ENCODE results near the gene ZNF750.

The ZNF750 gene

GRCh38 chr17:82815790-82816305 lies 24.0 kb downstream of the ZNF750 start:
- no peaks in the 10 kb centered on the region for H3K4me1 ChIP-seq (ENCODE audit: insufficient read depth, poor library complexity, severe bottlenecking)
- no peaks in the 10 kb centered on the region for H3K27me3 ChIP-seq (ENCODE audit: insufficient read depth, poor library complexity, severe bottlenecking)
- no peak overlapping the region for H3K27ac ChIP-seq (ENCODE audit: poor library complexity, severe bottlenecking)
- H3K36me3 ChIP-seq (ENCODE audit: low read depth) = peaks cover 48% of the 10 kb centered on the region
- TF ChIP-seq CTCF (IDR thresholded peaks at IDR 0.05; ENCODE audit: poor library complexity, severe bottlenecking) = no peak
- peaks cover 5% of the 10 kb centered on the region for H3K9me3 ChIP-seq (ENCODE audit: severe bottlenecking)
- peak; percentile 17 for DNase-seq (ENCODE audit: low spot score)
- H3K4me3 ChIP-seq (ENCODE audit: severe bottlenecking) = no peak overlapping the region
- no peak for ATAC-seq (ENCODE audit: low read depth)

- DNase-seq (ENCODE audit: low spot score) = peak; percentile 44
- Histone ChIP-seq H3K27me3 (ENCODE audit: insufficient read depth, poor library complexity, severe bottlenecking) (no peaks in the 10 kb centered on the region), H3K9me3 (ENCODE audit: severe bottlenecking) (peaks cover 5% of the 10 kb centered on the region), H3K27ac (ENCODE audit: poor library complexity, severe bottlenecking) (no peak overlapping the region), H3K36me3 (ENCODE audit: low read depth) (peaks cover 51% of the 10 kb centered on the region), H3K4me3 (ENCODE audit: severe bottlenecking) (no peak overlapping the region), H3K4me1 (ENCODE audit: insufficient read depth, poor library complexity, severe bottlenecking) (no peaks in the 10 kb centered on the region)
- ATAC-seq (ENCODE audit: low read depth) = no peak
- TF ChIP-seq CTCF (IDR thresholded peaks at IDR 0.05; ENCODE audit: poor library complexity, severe bottlenecking) = no peak
Observed at GRCh38 chr17:82815354-82815753, 24.5 kb downstream of the ZNF750 start.

- ATAC-seq (ENCODE audit: low read depth) (no peak), DNase-seq (ENCODE audit: low spot score) (peak; percentile 51)
- no peaks in the 10 kb centered on the region for H3K4me1 ChIP-seq (ENCODE audit: insufficient read depth, poor library complexity, severe bottlenecking)
- H3K36me3 ChIP-seq (ENCODE audit: low read depth) = peaks cover 54% of the 10 kb centered on the region
- H3K4me3 ChIP-seq (ENCODE audit: severe bottlenecking) = no peak overlapping the region
- H3K9me3 ChIP-seq (ENCODE audit: severe bottlenecking) = peaks cover 3% of the 10 kb centered on the region
- no peaks in the 10 kb centered on the region for H3K27me3 ChIP-seq (ENCODE audit: insufficient read depth, poor library complexity, severe bottlenecking)
- no peak overlapping the region for H3K27ac ChIP-seq (ENCODE audit: poor library complexity, severe bottlenecking)
- no peak for TF ChIP-seq CTCF (IDR thresholded peaks at IDR 0.05; ENCODE audit: poor library complexity, severe bottlenecking)
Observed at GRCh38 chr17:82814834-82815233, 25.0 kb downstream of the ZNF750 start.

GRCh38 chr17:82813299-82814051 lies 26.3 kb downstream of the ZNF750 start:
- Histone ChIP-seq H3K4me3 (ENCODE audit: severe bottlenecking) (no peak overlapping the region), H3K27me3 (ENCODE audit: insufficient read depth, poor library complexity, severe bottlenecking) (no peaks in the 10 kb centered on the region), H3K27ac (ENCODE audit: poor library complexity, severe bottlenecking) (no peak overlapping the region), H3K36me3 (ENCODE audit: low read depth) (peaks cover 45% of the 10 kb centered on the region), H3K4me1 (ENCODE audit: insufficient read depth, poor library complexity, severe bottlenecking) (no peaks in the 10 kb centered on the region), H3K9me3 (ENCODE audit: severe bottlenecking) (no peaks in the 10 kb centered on the region)
- no peak for DNase-seq (ENCODE audit: low spot score)
- ATAC-seq (ENCODE audit: low read depth) = no peak
- TF ChIP-seq CTCF (IDR thresholded peaks at IDR 0.05; ENCODE audit: poor library complexity, severe bottlenecking) = no peak

DNA sequence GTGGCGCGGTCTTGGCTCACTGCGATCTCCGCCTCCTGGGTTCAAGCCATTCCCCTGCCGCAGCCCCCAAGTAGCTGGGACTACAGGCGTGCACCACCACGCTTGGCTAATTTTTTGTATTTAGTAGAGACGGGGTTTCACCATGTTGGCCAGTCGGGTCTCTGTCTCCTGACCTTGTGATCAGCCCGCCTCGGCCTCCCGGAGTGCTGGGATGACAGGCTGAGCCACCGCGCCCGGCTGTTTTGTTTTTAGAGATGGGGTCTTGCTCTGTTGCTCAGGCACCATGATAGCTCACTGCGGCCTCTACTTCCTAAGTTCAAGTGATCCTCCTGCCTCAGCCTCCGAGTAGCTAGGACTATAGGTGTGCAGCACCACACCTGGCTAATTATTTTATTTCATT lies 27.2 kb downstream of the ZNF750 start:
- H3K27me3 ChIP-seq (ENCODE audit: insufficient read depth, poor library complexity, severe bottlenecking) = no peaks in the 10 kb centered on the region
- no peaks in the 10 kb centered on the region for H3K4me1 ChIP-seq (ENCODE audit: insufficient read depth, poor library complexity, severe bottlenecking)
- ATAC-seq (ENCODE audit: low read depth) = no peak
- H3K4me3 ChIP-seq (ENCODE audit: severe bottlenecking) = no peak overlapping the region
- H3K27ac ChIP-seq (ENCODE audit: poor library complexity, severe bottlenecking) = no peak overlapping the region
- TF ChIP-seq CTCF (IDR thresholded peaks at IDR 0.05; ENCODE audit: poor library complexity, severe bottlenecking) = no peak
- DNase-seq (ENCODE audit: low spot score) = no peak
- H3K36me3 ChIP-seq (ENCODE audit: low read depth) = peaks cover 42% of the 10 kb centered on the region
- no peaks in the 10 kb centered on the region for H3K9me3 ChIP-seq (ENCODE audit: severe bottlenecking)

All from RWPE2 (cell line).